ENCODE data around the gene SART1. TPM values are rescaled to one million over a fixed set of nuclear protein-coding genes. Genes with fewer than 3 reads are reported as not detected.

The SART1 gene
- total and polyA plus RNA-seq, 2 donors (not counting 1 experiment from before 2014, with no cell fraction given): 17.4 to 43.3 TPM

DNA sequence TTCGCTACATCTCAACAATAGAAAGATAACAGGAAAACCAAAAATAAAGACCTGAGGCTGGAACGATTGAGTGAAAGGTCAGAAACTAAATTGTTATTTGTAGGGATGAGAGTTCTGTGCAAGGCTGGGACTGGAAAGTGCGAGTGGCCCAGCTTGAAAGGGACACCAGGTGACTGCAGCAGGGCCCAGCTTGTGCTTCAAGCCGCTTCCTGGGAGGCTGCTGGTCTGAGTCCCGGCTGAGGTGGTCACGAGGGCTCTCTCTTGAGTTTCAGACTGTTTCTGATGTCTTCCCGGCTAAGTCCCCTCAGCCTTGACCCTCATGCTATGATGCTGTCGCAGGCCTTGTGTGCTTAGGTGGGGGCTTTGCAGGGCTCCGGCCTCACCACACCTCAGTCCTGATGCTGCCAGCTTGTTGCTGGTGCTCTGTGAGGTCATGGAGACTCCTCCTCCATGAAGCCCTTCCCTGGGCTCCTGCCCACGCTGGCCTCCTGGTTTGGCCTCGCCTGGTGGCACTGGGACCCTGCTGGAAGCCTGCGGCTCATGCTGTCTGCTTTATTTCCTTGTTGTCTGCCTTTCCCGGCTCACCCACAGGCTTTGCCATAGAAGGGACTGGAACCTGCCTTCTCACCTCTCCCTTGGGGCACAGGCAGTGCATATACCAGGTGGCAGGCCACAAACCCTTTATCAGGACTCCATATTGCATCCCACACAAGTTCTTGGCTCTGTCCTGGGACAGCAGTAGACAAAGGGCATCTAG lies 44.8 kb downstream of the SART1 start:
- H3K79me2 ChIP-seq (ENCODE audit: control insufficient read depth, insufficient read depth, low read length): peaks cover 21% of the 10 kb centered on the region
- no peak overlapping the region for H2AFZ ChIP-seq (ENCODE audit: low read length)
- no peaks in the 10 kb centered on the region for H4K20me1 ChIP-seq (ENCODE audit: control insufficient read depth, extremely low read depth, insufficient read depth, low read length)
- H3K36me3 ChIP-seq (ENCODE audit: control insufficient read depth, insufficient read depth, low read length): peaks cover 8% of the 10 kb centered on the region
- H3K4me2 ChIP-seq (ENCODE audit: extremely low read depth, insufficient read depth, low read length): no peak overlapping the region
- H3K27ac ChIP-seq (ENCODE audit: insufficient read depth, low read length): no peak overlapping the region
- no peak for DNase-seq (ENCODE audit: low read depth in 2 of 2)
- H3K4me1 ChIP-seq (ENCODE audit: control insufficient read depth, extremely low read depth, insufficient read depth, low read length): peaks cover 2% of the 10 kb centered on the region
- no peak overlapping the region for H3K9ac ChIP-seq (ENCODE audit: insufficient read depth, low read length)
- H3K4me3 ChIP-seq (replicated peaks in 1 of 4; ENCODE audit: control extremely low read depth in 1 of 4, insufficient read depth in 1 of 4, low read depth in 3 of 4, low read length in 4 of 4): no peak overlapping the region
- no peak for TF ChIP-seq CTCF (conservative IDR thresholded peaks at IDR 0.05 in 1 of 2, IDR thresholded peaks at IDR 0.05 in 1 of 2; ENCODE audit: low read depth in 1 of 2, low read length in 2 of 2)
- TF ChIP-seq EZH2 (IDR thresholded peaks at IDR 0.05; ENCODE audit: low read length, missing control alignments): no peak
- peaks cover 1% of the 10 kb centered on the region for H3K27me3 ChIP-seq (ENCODE audit: control insufficient read depth, insufficient read depth, low read length)
- no peaks in the 10 kb centered on the region for H3K9me3 ChIP-seq (ENCODE audit: control insufficient read depth, insufficient read depth, low read depth, low read length)

DNA sequence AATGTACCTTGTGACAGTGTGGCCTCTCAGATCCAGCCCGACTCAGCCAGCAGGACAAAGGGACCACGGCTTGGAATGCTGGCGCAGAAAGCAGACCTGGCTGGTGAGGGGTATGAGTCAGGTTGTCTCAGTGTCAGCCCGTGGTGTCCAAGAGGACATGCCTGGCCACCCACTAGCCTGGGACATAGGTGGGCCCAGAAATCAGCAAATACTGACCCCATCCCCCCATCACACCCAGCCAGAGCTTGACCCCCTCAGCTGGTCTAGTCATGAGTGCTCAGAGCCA lies 45.3 kb downstream of the SART1 start:
- no peak overlapping the region for H3K9ac ChIP-seq (ENCODE audit: insufficient read depth, low read length)
- H3K36me3 ChIP-seq (ENCODE audit: control insufficient read depth, insufficient read depth, low read length): peaks cover 8% of the 10 kb centered on the region
- no peak for TF ChIP-seq EZH2 (IDR thresholded peaks at IDR 0.05; ENCODE audit: low read length, missing control alignments)
- TF ChIP-seq CTCF (conservative IDR thresholded peaks at IDR 0.05 in 1 of 2, IDR thresholded peaks at IDR 0.05 in 1 of 2; ENCODE audit: low read depth in 1 of 2, low read length in 2 of 2): no peak
- peaks cover 5% of the 10 kb centered on the region for H3K27me3 ChIP-seq (ENCODE audit: control insufficient read depth, insufficient read depth, low read length)
- H3K4me3 ChIP-seq (replicated peaks in 1 of 4; ENCODE audit: control extremely low read depth in 1 of 4, insufficient read depth in 1 of 4, low read depth in 3 of 4, low read length in 4 of 4): no peak overlapping the region
- no peak for DNase-seq (ENCODE audit: low read depth in 2 of 2)
- no peaks in the 10 kb centered on the region for H4K20me1 ChIP-seq (ENCODE audit: control insufficient read depth, extremely low read depth, insufficient read depth, low read length)
- peaks cover 2% of the 10 kb centered on the region for H3K4me1 ChIP-seq (ENCODE audit: control insufficient read depth, extremely low read depth, insufficient read depth, low read length)
- H3K79me2 ChIP-seq (ENCODE audit: control insufficient read depth, insufficient read depth, low read length): peaks cover 16% of the 10 kb centered on the region
- H2AFZ ChIP-seq (ENCODE audit: low read length): no peak overlapping the region
- no peak overlapping the region for H3K4me2 ChIP-seq (ENCODE audit: extremely low read depth, insufficient read depth, low read length)
- no peaks in the 10 kb centered on the region for H3K9me3 ChIP-seq (ENCODE audit: control insufficient read depth, insufficient read depth, low read depth, low read length)
- H3K27ac ChIP-seq (ENCODE audit: insufficient read depth, low read length): no peak overlapping the region

GRCh38 chr11:66007201-66007634 lies 45.7 kb downstream of the SART1 start:
- no peaks in the 10 kb centered on the region for H4K20me1 ChIP-seq (ENCODE audit: control insufficient read depth, extremely low read depth, insufficient read depth, low read length)
- no peak overlapping the region for H3K4me3 ChIP-seq (replicated peaks in 1 of 4; ENCODE audit: control extremely low read depth in 1 of 4, insufficient read depth in 1 of 4, low read depth in 3 of 4, low read length in 4 of 4)
- DNase-seq (ENCODE audit: low read depth in 2 of 2): no peak

More at GRCh38 chr11:66007201-66007634, 45.7 kb downstream of the SART1 start:
- Histone ChIP-seq H3K4me2 (ENCODE audit: extremely low read depth, insufficient read depth, low read length) (no peak overlapping the region), H3K27me3 (ENCODE audit: control insufficient read depth, insufficient read depth, low read length) (peaks cover 5% of the 10 kb centered on the region), H3K9me3 (ENCODE audit: control insufficient read depth, insufficient read depth, low read depth, low read length) (no peaks in the 10 kb centered on the region), H2AFZ (ENCODE audit: low read length) (no peak overlapping the region), H3K36me3 (ENCODE audit: control insufficient read depth, insufficient read depth, low read length) (peaks cover 8% of the 10 kb centered on the region), H3K27ac (ENCODE audit: insufficient read depth, low read length) (no peak overlapping the region), H3K9ac (ENCODE audit: insufficient read depth, low read length) (no peak overlapping the region), H3K79me2 (ENCODE audit: control insufficient read depth, insufficient read depth, low read length) (peaks cover 15% of the 10 kb centered on the region), H3K4me1 (ENCODE audit: control insufficient read depth, extremely low read depth, insufficient read depth, low read length) (peaks cover 2% of the 10 kb centered on the region)
- no peak for TF ChIP-seq CTCF (conservative IDR thresholded peaks at IDR 0.05 in 1 of 2, IDR thresholded peaks at IDR 0.05 in 1 of 2; ENCODE audit: low read depth in 1 of 2, low read length in 2 of 2)
- no peak for TF ChIP-seq EZH2 (IDR thresholded peaks at IDR 0.05; ENCODE audit: low read length, missing control alignments)
